ENCODE results near the gene PTPRK. TPM values are rescaled to one million over a fixed set of nuclear protein-coding genes. Genes with fewer than 3 reads are reported as not detected.

The PTPRK gene
- total RNA-seq, 2 experiments from 2014 or later, result not detected

GRCh38 chr6:127959869-127960268, 560.5 kb downstream of the PTPRK start:
- Histone ChIP-seq H3K9me3 (ENCODE audit: low read length) (no peaks in the 10 kb centered on the region), H3K27ac (ENCODE audit: low read depth, low read length, poor library complexity, severe bottlenecking) (no peak overlapping the region), H4K20me1 (ENCODE audit: insufficient read depth, low read length) (no peaks in the 10 kb centered on the region; the same call in 1 of the 2 replicates), H3K4me1 (ENCODE audit: insufficient read depth, low read length, poor library complexity, severe bottlenecking) (no peaks in the 10 kb centered on the region), H3K36me3 (ENCODE audit: insufficient read depth, low read length) (no peaks in the 10 kb centered on the region), H3K9me2 (ENCODE audit: insufficient read depth, low read length) (no peaks in the 10 kb centered on the region), H2AFZ (ENCODE audit: low read length) (no peak overlapping the region), H3K4me2 (ENCODE audit: low read length) (no peak overlapping the region), H3K79me2 (ENCODE audit: insufficient read depth, low read depth, low read length) (no peaks in the 10 kb centered on the region), H3K4me3 (ENCODE audit: low read depth, low read length, poor library complexity, severe bottlenecking) (no peak overlapping the region)
- ChIA-PET POLR2A (no interaction called here), CTCF (ENCODE audit: unreplicated experiment) (no interaction called here)
- DNase-seq (ENCODE audit: low spot score), result no peak
- intact Hi-C loops (cut with micrococcal nuclease; ENCODE audit: unreplicated experiment), result no loop called here
- BruUV-seq (replicated peaks), result no TSS peak
- no peak for TF ChIP-seq CTCF (conservative IDR thresholded peaks at IDR 0.05; ENCODE audit: low read length)
- TF ChIP-seq EZH2phosphoT487 (IDR thresholded peaks at IDR 0.05; ENCODE audit: borderline replicate concordance, low read depth, low read length), result no peak

- Histone ChIP-seq H2AFZ (ENCODE audit: low read length) (no peak overlapping the region), H3K79me2 (ENCODE audit: insufficient read depth, low read depth, low read length) (no peaks in the 10 kb centered on the region), H3K4me3 (ENCODE audit: low read depth, low read length, poor library complexity, severe bottlenecking) (no peak overlapping the region), H3K27ac (ENCODE audit: low read depth, low read length, poor library complexity, severe bottlenecking) (no peak overlapping the region), H3K9me3 (ENCODE audit: low read length) (no peaks in the 10 kb centered on the region), H3K36me3 (ENCODE audit: insufficient read depth, low read length) (no peaks in the 10 kb centered on the region), H3K4me2 (ENCODE audit: low read length) (no peak overlapping the region), H3K4me1 (ENCODE audit: insufficient read depth, low read length, poor library complexity, severe bottlenecking) (no peaks in the 10 kb centered on the region), H4K20me1 (ENCODE audit: insufficient read depth, low read length) (no peaks in the 10 kb centered on the region; the same call in 1 of the 2 replicates), H3K9me2 (ENCODE audit: insufficient read depth, low read length) (no peaks in the 10 kb centered on the region)
- ChIA-PET POLR2A (no interaction called here), CTCF (ENCODE audit: unreplicated experiment) (no interaction called here)
- no TSS peak for BruUV-seq (replicated peaks)
- intact Hi-C loops (cut with micrococcal nuclease; ENCODE audit: unreplicated experiment), result no loop called here
- DNase-seq (ENCODE audit: low spot score), result no peak
- TF ChIP-seq EZH2phosphoT487 (IDR thresholded peaks at IDR 0.05; ENCODE audit: borderline replicate concordance, low read depth, low read length) (no peak), CTCF (conservative IDR thresholded peaks at IDR 0.05; ENCODE audit: low read length) (no peak)
These were observed 563.4 kb downstream of the PTPRK start for GRCh38 chr6:127956956-127957355.

GRCh38 chr6:127956260-127956888, 564.0 kb downstream of the PTPRK start:
- Histone ChIP-seq H3K79me2 (ENCODE audit: insufficient read depth, low read depth, low read length) (no peaks in the 10 kb centered on the region), H3K27ac (ENCODE audit: low read depth, low read length, poor library complexity, severe bottlenecking) (no peak overlapping the region), H3K9me3 (ENCODE audit: low read length) (no peaks in the 10 kb centered on the region), H4K20me1 (ENCODE audit: insufficient read depth, low read length) (no peaks in the 10 kb centered on the region; the same call in 1 of the 2 replicates), H3K4me2 (ENCODE audit: low read length) (no peak overlapping the region), H2AFZ (ENCODE audit: low read length) (no peak overlapping the region), H3K36me3 (ENCODE audit: insufficient read depth, low read length) (no peaks in the 10 kb centered on the region), H3K9me2 (ENCODE audit: insufficient read depth, low read length) (no peaks in the 10 kb centered on the region), H3K4me1 (ENCODE audit: insufficient read depth, low read length, poor library complexity, severe bottlenecking) (no peaks in the 10 kb centered on the region), H3K4me3 (ENCODE audit: low read depth, low read length, poor library complexity, severe bottlenecking) (no peak overlapping the region)
- intact Hi-C loops (cut with micrococcal nuclease; ENCODE audit: unreplicated experiment), result no loop called here
- no TSS peak for BruUV-seq (replicated peaks)
- ChIA-PET CTCF (ENCODE audit: unreplicated experiment) (no interaction called here), POLR2A (no interaction called here)
- TF ChIP-seq CTCF (conservative IDR thresholded peaks at IDR 0.05; ENCODE audit: low read length) (no peak), EZH2phosphoT487 (IDR thresholded peaks at IDR 0.05; ENCODE audit: borderline replicate concordance, low read depth, low read length) (no peak)
- DNase-seq (ENCODE audit: low spot score), result no peak
